Progenitor cell of endocrine pancreas (in vitro differentiated cells): Measurements from ENCODE around the gene SOX12. TPM values are rescaled to one million over a fixed set of nuclear protein-coding genes. Genes with fewer than 3 reads are reported as not detected.

Experiments
- DNase-seq: peaks from one replicate; pipeline ENCODE4 v3.0.0; 2021; ENCODE audit warnings: low spot score; ENCODE audit not compliant: unreplicated experiment
- H3K27ac Mint-ChIP-seq: 2 replicates; pipeline ENCODE4 v1.8.0; 2021; ENCODE audit warnings: mild to moderate bottlenecking, moderate library complexity, mixed read lengths
- H3K27me3 Mint-ChIP-seq: 2 replicates; pipeline ENCODE4 v1.8.0; 2021; ENCODE audit warnings: mixed read lengths
- H3K36me3 Mint-ChIP-seq: 2 replicates; pipeline ENCODE4 v1.8.0; 2022; ENCODE audit warnings: mixed read lengths; ENCODE audit not compliant: insufficient read depth
- H3K4me1 Mint-ChIP-seq: 2 replicates; pipeline ENCODE4 v1.8.0; 2021; ENCODE audit warnings: low read depth, mixed read lengths
- H3K4me3 Mint-ChIP-seq: 2 replicates; pipeline ENCODE4 v1.8.0; 2021; ENCODE audit warnings: low read depth, mild to moderate bottlenecking, moderate library complexity, mixed read lengths
- H3K9me3 Mint-ChIP-seq: 2 replicates; pipeline ENCODE4 v1.8.0; 2021; ENCODE audit warnings: low read depth, mixed read lengths
- total RNA-seq: library from RNA; stranded (reverse); gene quantifications from 2 replicates; pipeline ENCODE4 v1.2.1, GENCODE V29; 2021
- TF ChIP-seq, protein P1 (sequence below): fragments of 200-600 bp; sonication (generic); IDR thresholded peaks from one replicate; pipeline ENCODE4 v1.5.0; 2021; ENCODE audit warnings: antibody characterized with exemption, mild to moderate bottlenecking; ENCODE audit not compliant: unreplicated experiment

SOX12 gene
- total RNA-seq, 1 donor from 2014 or later, result 59.0 TPM

DNA sequence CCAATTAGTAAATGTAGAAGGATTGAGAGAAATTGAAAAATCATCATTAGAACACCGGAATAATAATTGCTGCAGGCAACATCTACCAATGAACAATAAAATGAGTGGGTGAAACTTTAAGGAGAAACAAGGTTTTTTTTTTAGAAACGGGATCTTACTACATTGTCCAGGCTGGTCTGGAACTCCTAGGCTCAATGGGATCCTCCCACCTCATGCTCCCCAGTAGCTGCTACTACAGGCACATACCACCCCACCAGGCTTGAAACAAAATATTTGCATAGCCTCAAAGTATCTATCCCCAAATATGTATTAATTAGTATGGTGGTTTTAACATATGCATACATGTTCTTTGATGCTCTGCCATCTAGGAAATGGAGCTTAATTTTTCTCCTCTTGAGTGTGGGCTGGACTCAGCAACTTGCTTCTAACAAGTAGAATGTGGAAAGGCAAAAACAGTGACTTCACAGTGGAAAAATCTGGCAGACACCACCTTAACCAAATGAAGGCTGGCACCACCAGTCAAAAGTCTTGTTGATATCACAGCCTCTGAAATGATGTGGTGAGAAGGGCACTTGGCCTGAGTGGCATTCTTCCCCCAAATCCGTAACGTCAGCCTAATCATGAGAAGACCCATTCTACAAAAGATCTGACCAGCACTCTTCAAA is 33.7 kb downstream of the SOX12 start:
- H3K27me3 Mint-ChIP-seq, result peaks cover 5% of the 10 kb centered on the region
- no peak overlapping the region for H3K4me3 Mint-ChIP-seq
- no peak overlapping the region for H3K27ac Mint-ChIP-seq
- H3K36me3 Mint-ChIP-seq, result no peaks in the 10 kb centered on the region
- H3K9me3 Mint-ChIP-seq, result no peaks in the 10 kb centered on the region
- TF ChIP-seq, protein P1, sequence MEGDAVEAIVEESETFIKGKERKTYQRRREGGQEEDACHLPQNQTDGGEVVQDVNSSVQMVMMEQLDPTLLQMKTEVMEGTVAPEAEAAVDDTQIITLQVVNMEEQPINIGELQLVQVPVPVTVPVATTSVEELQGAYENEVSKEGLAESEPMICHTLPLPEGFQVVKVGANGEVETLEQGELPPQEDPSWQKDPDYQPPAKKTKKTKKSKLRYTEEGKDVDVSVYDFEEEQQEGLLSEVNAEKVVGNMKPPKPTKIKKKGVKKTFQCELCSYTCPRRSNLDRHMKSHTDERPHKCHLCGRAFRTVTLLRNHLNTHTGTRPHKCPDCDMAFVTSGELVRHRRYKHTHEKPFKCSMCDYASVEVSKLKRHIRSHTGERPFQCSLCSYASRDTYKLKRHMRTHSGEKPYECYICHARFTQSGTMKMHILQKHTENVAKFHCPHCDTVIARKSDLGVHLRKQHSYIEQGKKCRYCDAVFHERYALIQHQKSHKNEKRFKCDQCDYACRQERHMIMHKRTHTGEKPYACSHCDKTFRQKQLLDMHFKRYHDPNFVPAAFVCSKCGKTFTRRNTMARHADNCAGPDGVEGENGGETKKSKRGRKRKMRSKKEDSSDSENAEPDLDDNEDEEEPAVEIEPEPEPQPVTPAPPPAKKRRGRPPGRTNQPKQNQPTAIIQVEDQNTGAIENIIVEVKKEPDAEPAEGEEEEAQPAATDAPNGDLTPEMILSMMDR, result no peak
- H3K4me1 Mint-ChIP-seq, result peaks cover 6% of the 10 kb centered on the region
- no peak for DNase-seq

- Mint-ChIP-seq H3K4me1 (peaks cover 22% of the 10 kb centered on the region), H3K27ac (no peak overlapping the region), H3K27me3 (peaks cover 5% of the 10 kb centered on the region)
Observed at GRCh38 chr20:361561-361960, 36.2 kb downstream of the SOX12 start.

GRCh38 chr20:362271-363254 is 37.2 kb downstream of the SOX12 start:
- H3K4me3 Mint-ChIP-seq, result no peak overlapping the region
- no peaks in the 10 kb centered on the region for H3K9me3 Mint-ChIP-seq
- no peak for DNase-seq
- peaks cover 27% of the 10 kb centered on the region for H3K4me1 Mint-ChIP-seq
- no peak overlapping the region for H3K27ac Mint-ChIP-seq
- TF ChIP-seq, protein P1, result no peak
- no peaks in the 10 kb centered on the region for H3K36me3 Mint-ChIP-seq
- H3K27me3 Mint-ChIP-seq, result peaks cover 5% of the 10 kb centered on the region

More at GRCh38 chr20:361561-361960, 36.2 kb downstream of the SOX12 start:
- no peaks in the 10 kb centered on the region for H3K36me3 Mint-ChIP-seq
- no peak overlapping the region for H3K4me3 Mint-ChIP-seq
- DNase-seq, result no peak
- no peaks in the 10 kb centered on the region for H3K9me3 Mint-ChIP-seq
- TF ChIP-seq, protein P1, result no peak

GRCh38 chr20:363319-364078 is 38.1 kb downstream of the SOX12 start:
- DNase-seq, result no peak
- no peak overlapping the region for H3K4me3 Mint-ChIP-seq
- no peak overlapping the region for H3K27ac Mint-ChIP-seq
- H3K36me3 Mint-ChIP-seq, result no peaks in the 10 kb centered on the region
- H3K4me1 Mint-ChIP-seq, result peaks cover 28% of the 10 kb centered on the region
- TF ChIP-seq, protein P1, result no peak
- peaks cover 5% of the 10 kb centered on the region for H3K27me3 Mint-ChIP-seq
- H3K9me3 Mint-ChIP-seq, result no peaks in the 10 kb centered on the region
